Osteocyte (in vitro differentiated cells): ENCODE measurements around the gene HTN1. TPM values are rescaled to one million over a fixed set of nuclear protein-coding genes. Genes with fewer than 3 reads are reported as not detected.
"Not testable (repeated sequence)": the region's sequence is repeated elsewhere in the genome, so short reads cannot be mapped to it uniquely, and the experiment has no call there.

Experiments
- DNase-seq: peaks from one replicate; pipeline ENCODE4 v3.0.0; 2021; ENCODE audit warnings: mixed read lengths; ENCODE audit not compliant: unreplicated experiment; ENCODE audit errors: extremely low spot score
- H3K27ac Mint-ChIP-seq: one replicate; pipeline ENCODE4 v1.8.0; 2021; ENCODE audit warnings: mild to moderate bottlenecking, mixed read lengths; ENCODE audit not compliant: unreplicated experiment
- H3K27me3 Mint-ChIP-seq: one replicate; pipeline ENCODE4 v1.8.0; 2021; ENCODE audit warnings: mixed read lengths; ENCODE audit not compliant: unreplicated experiment
- H3K36me3 Mint-ChIP-seq: one replicate; pipeline ENCODE4 v1.8.0; 2021; ENCODE audit warnings: mixed read lengths; ENCODE audit not compliant: unreplicated experiment
- H3K4me1 Mint-ChIP-seq: one replicate; pipeline ENCODE4 v1.8.0; 2021; ENCODE audit warnings: mixed read lengths; ENCODE audit not compliant: unreplicated experiment
- H3K4me3 Mint-ChIP-seq: one replicate; pipeline ENCODE4 v1.8.0; 2021; ENCODE audit warnings: mild to moderate bottlenecking, moderate library complexity, mixed read lengths; ENCODE audit not compliant: unreplicated experiment
- H3K9me3 Mint-ChIP-seq: one replicate; pipeline ENCODE4 v1.8.0; 2021; ENCODE audit warnings: mixed read lengths; ENCODE audit not compliant: unreplicated experiment
- CTCF ChIP-seq: fragments of 200-600 bp; sonication (generic); IDR thresholded peaks from 2 replicates; pipeline ENCODE4 v1.5.0; 2021; ENCODE audit warnings: antibody characterized with exemption, mild to moderate bottlenecking, moderate library complexity
- long read RNA-seq: library from polyadenylated mRNA; unstranded; transcript quantifications from one replicate; pipeline ENCODE4 v2.0.0, GENCODE V29; 2021
- total RNA-seq: library from RNA; stranded (reverse); gene quantifications from 2 replicates; pipeline ENCODE4 v1.2.1, GENCODE V29; 2021

HTN1 gene
- total RNA-seq, result not detected in 2 replicates
- long read RNA-seq, result 0 reads

- not testable (repeated sequence) for H3K4me1 Mint-ChIP-seq, H3K36me3 Mint-ChIP-seq, DNase-seq, H3K27me3 Mint-ChIP-seq, H3K4me3 Mint-ChIP-seq, H3K27ac Mint-ChIP-seq, H3K9me3 Mint-ChIP-seq
Observed at GRCh38 chr4:70050138-70050537, at the start of gene HTN1. Gene HTN1 (plus strand): TSS chr4:70050438. CDS start chr4:70053077, 2,639 bp downstream.

- no peaks in the 10 kb centered on the region for H3K9me3 Mint-ChIP-seq
- no peak overlapping the region for H3K4me3 Mint-ChIP-seq
- TF ChIP-seq CTCF, result no peak
- DNase-seq, result no peak
- H3K36me3 Mint-ChIP-seq, result no peaks in the 10 kb centered on the region
- H3K27me3 Mint-ChIP-seq, result peaks cover 16% of the 10 kb centered on the region
- H3K27ac Mint-ChIP-seq, result no peak overlapping the region
- no peaks in the 10 kb centered on the region for H3K4me1 Mint-ChIP-seq
Observed at GRCh38 chr4:70000711-70001110, 49.5 kb upstream of the HTN1 start.

GRCh38 chr4:70002507-70002906, 47.7 kb upstream of the HTN1 start:
- Mint-ChIP-seq H3K9me3 (no peaks in the 10 kb centered on the region), H3K27me3 (peaks cover 16% of the 10 kb centered on the region), H3K27ac (no peak overlapping the region), H3K4me1 (no peaks in the 10 kb centered on the region), H3K36me3 (no peaks in the 10 kb centered on the region), H3K4me3 (no peak overlapping the region)
- TF ChIP-seq CTCF, result no peak
- DNase-seq, result no peak

- TF ChIP-seq CTCF, result no peak
- peaks cover 9% of the 10 kb centered on the region for H3K27me3 Mint-ChIP-seq
- no peak for DNase-seq
- no peaks in the 10 kb centered on the region for H3K36me3 Mint-ChIP-seq
- H3K4me3 Mint-ChIP-seq, result no peak overlapping the region
- no peaks in the 10 kb centered on the region for H3K9me3 Mint-ChIP-seq
- H3K27ac Mint-ChIP-seq, result no peak overlapping the region
- H3K4me1 Mint-ChIP-seq, result no peaks in the 10 kb centered on the region
Observed at GRCh38 chr4:70008771-70009170, 41.5 kb upstream of the HTN1 start.

- not testable (repeated sequence) for H3K27ac Mint-ChIP-seq, DNase-seq, H3K36me3 Mint-ChIP-seq, H3K4me1 Mint-ChIP-seq, H3K4me3 Mint-ChIP-seq, H3K9me3 Mint-ChIP-seq, H3K27me3 Mint-ChIP-seq
Observed at GRCh38 chr4:70019006-70019405, 31.2 kb upstream of the HTN1 start.

GRCh38 chr4:70023218-70023617, 27.0 kb upstream of the HTN1 start:
- Mint-ChIP-seq H3K27me3 (peaks cover 8% of the 10 kb centered on the region), H3K36me3 (no peaks in the 10 kb centered on the region), H3K4me1 (no peaks in the 10 kb centered on the region), H3K27ac (no peak overlapping the region), H3K4me3 (no peak overlapping the region), H3K9me3 (no peaks in the 10 kb centered on the region)
- DNase-seq, result no peak
- TF ChIP-seq CTCF, result no peak
